ENCODE results near the gene SARM1.

DNA sequence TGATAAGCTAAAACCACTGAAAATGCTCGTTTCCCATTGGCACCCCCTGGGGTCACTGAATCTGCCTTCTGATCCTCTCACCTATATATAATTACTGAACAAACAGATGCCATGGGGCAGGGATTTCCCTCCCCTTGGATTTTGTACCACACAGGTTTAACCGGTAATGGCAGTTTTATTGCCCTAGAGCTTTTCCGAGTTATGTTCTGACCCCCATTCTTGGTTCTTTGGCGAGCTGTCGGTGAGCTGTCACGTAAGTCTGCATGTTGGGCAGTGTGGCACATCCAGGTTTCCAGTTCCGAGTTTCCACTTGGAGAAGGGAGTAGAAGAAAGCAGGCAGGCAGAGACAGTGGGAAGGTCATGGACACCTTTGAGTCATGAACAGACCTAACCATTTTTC, 45.4 kb upstream of the SARM1 start:
- TF ChIP-seq, protein P1, sequence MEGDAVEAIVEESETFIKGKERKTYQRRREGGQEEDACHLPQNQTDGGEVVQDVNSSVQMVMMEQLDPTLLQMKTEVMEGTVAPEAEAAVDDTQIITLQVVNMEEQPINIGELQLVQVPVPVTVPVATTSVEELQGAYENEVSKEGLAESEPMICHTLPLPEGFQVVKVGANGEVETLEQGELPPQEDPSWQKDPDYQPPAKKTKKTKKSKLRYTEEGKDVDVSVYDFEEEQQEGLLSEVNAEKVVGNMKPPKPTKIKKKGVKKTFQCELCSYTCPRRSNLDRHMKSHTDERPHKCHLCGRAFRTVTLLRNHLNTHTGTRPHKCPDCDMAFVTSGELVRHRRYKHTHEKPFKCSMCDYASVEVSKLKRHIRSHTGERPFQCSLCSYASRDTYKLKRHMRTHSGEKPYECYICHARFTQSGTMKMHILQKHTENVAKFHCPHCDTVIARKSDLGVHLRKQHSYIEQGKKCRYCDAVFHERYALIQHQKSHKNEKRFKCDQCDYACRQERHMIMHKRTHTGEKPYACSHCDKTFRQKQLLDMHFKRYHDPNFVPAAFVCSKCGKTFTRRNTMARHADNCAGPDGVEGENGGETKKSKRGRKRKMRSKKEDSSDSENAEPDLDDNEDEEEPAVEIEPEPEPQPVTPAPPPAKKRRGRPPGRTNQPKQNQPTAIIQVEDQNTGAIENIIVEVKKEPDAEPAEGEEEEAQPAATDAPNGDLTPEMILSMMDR (IDR thresholded peaks at IDR 0.05): no peak
- TF ChIP-seq, protein P2, sequence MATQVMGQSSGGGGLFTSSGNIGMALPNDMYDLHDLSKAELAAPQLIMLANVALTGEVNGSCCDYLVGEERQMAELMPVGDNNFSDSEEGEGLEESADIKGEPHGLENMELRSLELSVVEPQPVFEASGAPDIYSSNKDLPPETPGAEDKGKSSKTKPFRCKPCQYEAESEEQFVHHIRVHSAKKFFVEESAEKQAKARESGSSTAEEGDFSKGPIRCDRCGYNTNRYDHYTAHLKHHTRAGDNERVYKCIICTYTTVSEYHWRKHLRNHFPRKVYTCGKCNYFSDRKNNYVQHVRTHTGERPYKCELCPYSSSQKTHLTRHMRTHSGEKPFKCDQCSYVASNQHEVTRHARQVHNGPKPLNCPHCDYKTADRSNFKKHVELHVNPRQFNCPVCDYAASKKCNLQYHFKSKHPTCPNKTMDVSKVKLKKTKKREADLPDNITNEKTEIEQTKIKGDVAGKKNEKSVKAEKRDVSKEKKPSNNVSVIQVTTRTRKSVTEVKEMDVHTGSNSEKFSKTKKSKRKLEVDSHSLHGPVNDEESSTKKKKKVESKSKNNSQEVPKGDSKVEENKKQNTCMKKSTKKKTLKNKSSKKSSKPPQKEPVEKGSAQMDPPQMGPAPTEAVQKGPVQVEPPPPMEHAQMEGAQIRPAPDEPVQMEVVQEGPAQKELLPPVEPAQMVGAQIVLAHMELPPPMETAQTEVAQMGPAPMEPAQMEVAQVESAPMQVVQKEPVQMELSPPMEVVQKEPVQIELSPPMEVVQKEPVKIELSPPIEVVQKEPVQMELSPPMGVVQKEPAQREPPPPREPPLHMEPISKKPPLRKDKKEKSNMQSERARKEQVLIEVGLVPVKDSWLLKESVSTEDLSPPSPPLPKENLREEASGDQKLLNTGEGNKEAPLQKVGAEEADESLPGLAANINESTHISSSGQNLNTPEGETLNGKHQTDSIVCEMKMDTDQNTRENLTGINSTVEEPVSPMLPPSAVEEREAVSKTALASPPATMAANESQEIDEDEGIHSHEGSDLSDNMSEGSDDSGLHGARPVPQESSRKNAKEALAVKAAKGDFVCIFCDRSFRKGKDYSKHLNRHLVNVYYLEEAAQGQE (IDR thresholded peaks at IDR 0.05; ENCODE audit: insufficient read depth in 1 of 2, low read depth in 2 of 2, low read length in 1 of 2): no peak
- TF ChIP-seq TCF7L2 (IDR thresholded peaks at IDR 0.05; ENCODE audit: low read depth, low read length): no peak

All from Panc1 (cell line).